HG03354 (cell line): Measurements from ENCODE around the gene ONECUT1.

ENCODE experiments used
- ATAC-seq: cut with Tn5 transposase; IDR thresholded peaks from one replicate; pipeline ENCODE4 v1.9.1; 2021; ENCODE audit warnings: mild to moderate bottlenecking; ENCODE audit not compliant: unreplicated experiment, poor library complexity, severe bottlenecking

ONECUT1 gene

DNA sequence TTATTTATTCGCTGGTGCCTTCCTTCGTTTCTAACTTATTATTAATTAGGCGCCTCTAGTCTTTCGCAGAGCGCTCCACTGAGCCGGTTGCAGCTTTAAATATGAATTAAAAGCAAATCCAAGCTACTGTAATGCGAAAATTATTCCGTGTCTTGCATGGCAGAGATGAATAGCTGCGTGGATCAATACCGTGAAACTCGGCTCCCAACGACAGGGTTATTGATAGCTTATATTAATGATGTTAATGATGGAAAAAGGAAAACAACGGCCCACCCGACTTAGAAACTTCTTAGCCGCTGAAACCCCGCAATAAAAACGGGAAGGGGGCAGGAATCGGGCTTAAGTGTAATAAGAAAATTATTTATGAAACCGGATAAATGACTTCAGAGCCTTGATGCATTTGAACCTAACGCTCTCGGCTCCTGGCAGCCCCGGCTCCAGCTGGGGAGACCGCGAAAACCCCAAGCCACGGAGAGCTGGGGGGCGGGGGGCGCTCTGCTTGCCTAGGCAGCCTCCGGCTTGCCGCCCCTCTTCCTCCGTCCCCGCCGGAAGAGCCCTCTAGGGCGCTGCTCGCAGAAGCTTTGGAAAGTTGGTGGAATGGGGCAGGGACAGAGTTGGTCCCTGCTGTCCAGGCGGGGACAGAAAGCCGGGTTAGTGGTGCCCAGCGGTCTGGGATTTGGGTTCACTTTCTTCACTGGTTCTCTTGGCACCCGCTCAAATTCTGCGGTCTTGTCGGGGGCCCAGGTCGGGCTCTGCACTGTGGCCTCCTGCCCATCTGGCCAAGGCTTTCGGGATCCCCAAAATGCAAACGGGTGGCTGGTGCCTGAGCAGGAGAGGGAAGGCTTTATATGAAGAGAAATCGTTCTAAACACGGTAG lies 7.7 kb upstream of the ONECUT1 start:
- no peak for ATAC-seq

DNA sequence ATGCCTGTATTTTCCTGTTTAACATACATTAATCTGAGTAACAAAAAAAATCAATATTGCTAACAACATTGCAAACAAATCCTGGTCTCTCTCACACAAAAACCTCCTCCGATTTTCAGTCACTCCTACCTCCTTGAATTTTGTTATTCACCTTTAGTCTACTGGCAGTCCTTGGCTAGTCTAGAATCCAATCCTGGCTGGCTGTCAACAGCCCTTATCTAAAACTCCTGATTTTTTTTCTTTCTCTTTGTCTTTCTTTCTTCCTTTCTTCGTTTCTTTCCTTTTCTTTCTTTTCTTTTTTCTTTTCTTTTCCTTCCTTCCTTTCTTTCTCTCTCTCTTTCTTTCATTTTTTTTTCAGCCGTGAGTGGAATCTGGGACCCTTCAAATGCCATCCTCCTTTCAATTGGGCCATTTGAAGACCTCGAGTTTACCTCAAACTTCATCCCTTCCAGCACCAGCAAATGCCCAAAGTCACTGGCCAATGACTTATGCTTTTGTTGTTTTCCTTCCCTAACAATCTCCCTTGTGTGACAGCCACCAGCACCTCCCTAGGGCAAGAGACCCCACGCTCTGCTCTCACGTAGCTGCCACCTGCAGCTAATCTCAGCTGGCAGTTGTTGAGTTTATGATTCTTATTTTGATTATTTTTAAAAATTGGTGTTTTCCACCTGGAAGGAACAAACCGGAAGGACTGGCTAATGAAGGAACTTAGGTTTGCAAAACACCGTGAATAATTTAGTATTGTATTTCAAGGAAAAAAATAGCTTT lies 6.8 kb upstream of the ONECUT1 start:
- no peak for ATAC-seq

DNA sequence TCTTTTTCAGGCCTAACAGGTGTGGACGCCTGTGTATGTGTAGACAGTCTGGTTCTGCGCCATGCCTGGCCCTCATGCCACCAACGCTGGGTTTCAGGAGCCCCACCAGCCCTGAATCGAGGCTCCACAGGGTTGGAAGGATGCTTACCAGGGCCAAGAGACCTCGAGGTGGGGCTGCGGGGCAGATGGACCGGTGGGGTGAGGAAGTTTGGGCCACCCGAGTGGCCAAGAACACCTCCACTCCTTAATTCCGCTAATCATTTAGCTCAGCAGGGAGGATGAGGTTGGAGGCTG lies 6.0 kb upstream of the ONECUT1 start:
- ATAC-seq, result no peak

DNA sequence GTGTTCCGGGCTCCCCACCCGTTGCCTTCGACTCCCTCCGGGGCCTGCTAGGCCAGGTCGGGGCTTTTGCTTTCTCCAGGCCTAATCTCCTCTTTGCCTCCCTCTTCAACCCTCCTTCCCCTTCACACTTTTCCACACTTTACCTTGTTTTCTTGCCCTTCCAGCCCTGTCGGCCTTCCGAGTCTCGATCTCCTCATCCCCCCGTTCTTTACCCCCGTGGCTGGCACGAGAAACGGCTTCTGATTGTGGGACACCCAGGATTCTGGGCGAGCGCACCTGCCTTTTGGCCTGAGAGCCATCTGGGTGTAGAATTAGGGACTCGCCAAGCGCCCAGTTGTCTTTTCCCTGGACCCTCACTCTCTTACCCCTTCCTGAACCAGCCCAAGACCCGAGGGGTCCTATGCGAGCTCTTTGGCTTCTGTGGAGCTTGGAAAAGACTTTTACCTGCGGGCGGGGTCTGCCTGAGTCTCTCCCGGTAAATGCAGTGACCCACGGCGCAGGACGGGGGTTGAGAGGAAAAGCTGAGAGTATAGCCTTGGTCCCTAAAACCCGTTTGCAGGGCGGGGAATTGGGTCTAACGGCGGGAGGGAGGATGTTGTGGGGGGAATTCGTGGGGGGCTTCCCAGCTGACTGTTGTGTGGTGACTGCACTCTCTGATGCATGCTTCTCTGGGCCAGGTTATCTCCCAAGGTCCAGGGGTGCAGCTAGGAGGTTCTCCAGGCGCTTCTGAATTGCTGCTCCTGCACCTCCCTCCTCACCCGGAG lies 5.5 kb upstream of the ONECUT1 start:
- no peak for ATAC-seq

DNA sequence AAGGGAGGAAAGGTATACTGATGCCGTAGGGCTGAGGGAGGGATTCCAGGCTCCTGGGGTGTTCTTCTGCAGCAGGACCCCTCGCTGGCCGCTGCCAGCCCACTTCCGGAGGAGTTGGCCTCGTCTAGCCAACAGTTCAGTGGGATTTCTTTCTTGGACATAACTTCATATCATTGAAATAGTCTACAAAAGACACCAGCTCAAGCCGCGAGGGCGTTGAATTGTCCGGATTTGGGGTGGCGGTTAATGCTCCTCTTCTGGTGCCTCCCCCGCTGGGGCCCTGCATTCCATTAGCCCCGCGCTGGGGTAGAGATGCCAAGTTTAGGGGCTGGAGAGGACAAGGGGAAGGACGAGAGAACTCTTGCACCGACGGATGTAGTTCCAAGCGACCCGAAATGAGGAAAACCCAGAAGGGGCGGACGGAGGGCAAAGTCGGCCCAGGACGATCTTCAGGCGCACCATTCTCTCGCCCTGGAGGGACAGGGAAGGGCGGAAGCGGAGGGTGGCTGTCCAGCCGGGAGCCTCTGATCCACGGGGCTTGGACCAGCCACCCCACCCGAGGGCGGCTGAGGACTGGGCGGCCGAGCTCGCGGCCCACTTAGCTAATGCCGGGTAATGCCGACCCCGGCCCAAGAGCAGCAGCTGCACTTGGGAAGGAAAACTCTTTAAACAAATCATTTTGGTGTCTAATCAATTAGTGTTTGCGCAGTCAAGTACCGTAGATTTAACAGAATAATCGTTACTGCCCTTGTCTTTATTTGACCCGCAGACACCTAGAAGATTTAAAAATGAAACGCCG lies 4.7 kb upstream of the ONECUT1 start:
- no peak for ATAC-seq

DNA sequence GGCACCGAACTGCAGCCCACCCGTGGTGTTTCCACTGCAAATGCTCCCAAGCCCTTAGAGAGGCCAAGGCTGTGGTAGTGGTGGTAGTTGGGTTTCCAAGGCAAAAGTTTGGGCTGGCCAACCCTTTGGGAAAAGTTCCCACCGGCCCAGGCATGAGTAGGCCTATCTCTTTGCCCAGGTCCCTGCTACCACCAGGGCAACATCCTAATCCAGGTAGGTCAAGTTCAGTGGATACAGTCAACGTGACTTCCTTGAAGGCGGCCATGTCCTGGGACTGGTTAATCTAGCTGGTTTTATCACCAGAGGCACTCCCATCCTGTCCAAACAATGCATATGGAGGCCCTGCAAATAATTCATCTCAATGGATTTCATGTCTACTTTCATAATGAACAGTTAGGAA lies 1.6 kb upstream of the ONECUT1 start:
- ATAC-seq, result no peak

DNA sequence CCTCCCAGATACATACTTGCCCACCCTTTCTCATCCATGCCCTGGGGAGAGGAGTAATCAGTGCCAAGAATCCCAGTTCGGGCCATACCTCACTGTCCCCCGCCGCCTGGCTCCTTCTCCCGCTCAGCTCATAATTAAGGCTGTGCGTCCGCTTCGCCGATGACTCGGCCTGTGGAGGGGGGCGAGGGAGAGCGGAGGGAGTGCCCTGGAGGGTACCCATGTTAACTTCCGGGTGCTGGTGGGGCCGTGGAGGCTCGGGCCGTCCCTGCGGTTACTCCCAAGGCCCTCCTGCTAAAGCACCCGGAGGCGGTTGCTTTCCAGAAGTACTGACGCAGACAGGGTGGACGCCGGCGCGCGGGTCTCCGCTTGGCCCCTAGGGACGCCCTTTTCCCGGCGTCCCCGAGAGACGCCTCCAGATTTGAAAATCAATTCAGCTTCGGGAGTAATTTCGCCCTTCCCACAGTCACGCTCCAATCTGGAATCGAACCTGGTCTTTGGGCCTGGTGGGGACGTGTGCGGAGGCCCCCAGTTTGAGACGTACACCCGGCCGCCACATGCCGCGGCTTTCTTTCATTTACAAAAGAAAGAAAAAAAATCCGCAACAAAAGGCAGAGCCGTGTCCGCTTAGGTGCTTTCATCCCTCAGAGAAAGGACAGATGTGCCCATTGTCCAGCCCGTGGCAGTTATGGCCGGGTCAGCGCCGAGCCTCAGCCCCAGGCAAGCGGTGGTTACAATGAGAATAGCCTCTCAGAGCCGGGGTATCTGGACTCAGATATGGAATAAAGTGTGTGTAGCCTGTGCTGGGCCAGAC lies 1.0 kb upstream of the ONECUT1 start:
- ATAC-seq, result no peak

DNA sequence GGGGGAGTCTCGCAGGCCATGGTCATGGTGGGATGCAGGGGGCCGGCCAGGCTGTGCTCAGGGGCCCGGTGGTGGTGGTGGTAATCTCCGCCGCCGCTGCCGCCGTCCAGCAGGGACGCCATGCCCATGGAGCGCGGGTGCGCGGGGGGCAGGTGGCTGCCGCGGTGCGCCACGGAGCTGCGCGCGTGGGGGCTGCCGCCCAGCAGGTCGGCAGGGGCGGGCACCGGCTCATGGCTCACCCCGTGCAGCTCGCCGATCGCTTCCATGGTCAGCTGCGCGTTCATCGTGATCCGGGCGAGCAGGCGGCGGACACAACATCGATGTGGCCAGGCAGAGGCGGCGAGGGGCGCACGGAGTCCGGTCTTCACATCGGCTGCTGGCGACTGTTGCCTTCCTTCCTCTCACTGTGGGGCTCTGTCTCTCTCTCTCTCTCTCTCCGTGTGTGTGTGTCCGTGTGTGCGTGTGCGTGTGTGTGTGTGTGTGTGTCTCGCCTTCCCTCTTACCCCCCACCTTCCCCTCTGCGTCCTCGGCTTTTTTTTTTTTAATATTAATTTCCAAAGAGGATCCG lies 451 bp downstream of the ONECUT1 start:
- ATAC-seq, result no peak

DNA sequence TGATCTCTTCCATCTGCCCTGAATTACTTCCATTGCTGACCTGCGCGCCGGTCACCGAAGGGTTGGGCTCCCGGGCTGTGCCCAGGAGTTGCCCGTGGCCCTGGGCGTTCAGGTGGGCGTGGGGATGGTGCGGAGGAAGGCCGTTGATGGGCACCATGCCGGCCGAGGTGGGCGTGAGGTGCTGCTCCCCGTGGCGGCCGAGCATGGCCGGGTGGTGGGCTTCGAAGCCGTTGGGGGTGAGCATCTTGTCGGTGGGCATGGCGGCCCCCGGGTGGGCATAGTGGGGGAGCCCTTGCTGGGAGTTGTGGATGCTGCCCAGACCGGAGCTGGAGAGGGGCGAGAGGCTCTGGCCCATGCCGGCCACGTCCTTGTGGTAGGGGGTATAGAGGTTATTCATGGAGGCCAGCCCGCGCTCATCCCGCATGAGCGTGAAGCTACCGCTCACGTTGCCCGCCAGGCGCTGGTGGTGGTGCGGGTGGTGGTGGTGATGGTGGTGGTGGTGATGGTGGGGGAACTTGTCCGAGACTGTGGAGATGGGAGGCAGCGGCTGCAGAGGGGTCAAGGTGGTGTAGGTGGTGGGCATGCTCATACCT lies 1.0 kb downstream of the ONECUT1 start:
- no peak for ATAC-seq

DNA sequence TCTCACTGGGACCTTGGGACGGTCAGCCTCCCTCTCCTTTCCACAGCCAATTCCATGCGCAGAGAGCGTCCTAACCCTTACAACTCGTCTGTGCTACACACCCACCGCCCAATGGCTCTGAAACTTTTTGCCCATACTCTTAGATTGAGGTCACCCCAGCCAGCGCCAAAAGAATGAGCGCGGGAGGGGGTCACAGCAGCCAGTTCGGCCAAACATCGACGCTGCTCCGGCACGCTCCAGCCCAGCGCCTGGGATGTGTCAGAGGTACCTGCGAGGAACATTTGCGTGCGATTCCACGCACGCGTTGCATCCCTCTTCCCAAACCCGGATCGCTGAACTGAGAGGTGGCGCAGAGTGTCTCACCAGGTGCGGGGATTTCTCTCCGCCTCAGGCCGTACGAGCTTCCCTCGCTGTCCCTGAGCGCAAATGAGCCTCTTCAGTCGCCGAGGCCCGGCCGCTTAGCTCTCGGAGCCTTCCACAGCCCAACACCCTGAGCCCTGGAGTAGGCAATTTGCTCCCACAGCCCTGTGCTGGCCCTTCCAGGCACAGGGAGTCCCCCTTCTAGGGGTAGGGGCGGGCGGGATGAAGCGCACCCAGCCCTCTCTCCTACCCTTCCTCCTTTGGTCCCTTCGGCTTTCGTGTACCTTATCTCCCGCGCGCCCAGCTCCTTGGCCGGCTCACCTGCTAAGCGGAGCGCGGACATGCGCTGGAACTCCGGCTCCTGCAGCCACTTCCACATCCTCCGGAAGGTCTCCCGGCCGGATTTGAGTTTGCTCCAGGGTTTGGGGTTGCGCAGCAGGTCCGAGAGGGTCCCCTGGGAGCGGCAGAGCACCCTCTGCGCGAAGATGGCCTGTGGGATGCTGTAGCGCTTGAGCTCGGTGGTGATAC lies 1.8 kb downstream of the ONECUT1 start:
- ATAC-seq, result no peak

DNA sequence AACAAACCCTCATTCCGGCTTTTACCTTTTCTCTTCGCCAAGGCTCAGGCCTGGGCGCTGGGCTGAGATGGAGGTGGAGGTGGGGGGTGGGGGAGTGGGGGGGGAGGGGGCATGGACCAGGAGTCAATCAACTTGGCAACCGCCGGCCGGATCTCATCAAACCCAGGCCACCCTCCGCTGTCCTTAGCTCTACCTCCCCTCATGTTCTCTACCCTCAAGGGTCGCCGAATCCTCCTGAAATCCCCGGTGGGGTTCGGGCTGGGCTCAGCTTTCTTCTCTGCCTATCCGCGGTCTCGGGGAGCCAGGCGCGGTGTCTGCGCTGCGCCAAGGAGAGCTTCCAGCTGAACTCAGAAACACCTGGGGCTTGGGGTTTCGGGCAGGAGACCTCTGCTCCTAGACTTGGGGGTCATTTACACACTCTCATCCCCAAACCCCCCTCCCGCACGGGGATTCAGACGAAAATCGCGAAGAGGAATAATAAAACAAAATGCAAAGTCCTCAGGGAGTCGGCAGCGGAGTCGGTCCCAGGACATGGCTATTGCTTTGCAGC lies 2.5 kb downstream of the ONECUT1 start:
- ATAC-seq, result no peak

DNA sequence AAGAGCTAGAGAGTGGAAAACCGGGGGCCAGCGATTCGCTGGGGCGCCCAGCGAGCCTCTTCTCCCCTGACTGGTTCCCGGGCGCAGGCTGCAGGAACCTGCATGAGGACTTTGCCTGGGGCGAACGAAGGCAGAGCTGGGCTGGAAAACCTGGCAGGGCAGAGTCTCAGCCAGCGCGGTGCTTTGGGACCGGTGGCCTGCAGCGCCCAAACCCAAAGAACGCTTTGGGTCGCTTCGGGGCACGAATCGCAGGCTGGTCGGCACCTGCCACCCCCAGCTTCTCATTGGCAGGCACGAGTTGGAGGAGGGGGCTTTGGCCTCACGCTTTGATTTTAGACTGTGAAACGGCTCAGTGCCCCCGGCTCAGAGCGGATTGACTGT lies 3.0 kb downstream of the ONECUT1 start:
- no peak for ATAC-seq

DNA sequence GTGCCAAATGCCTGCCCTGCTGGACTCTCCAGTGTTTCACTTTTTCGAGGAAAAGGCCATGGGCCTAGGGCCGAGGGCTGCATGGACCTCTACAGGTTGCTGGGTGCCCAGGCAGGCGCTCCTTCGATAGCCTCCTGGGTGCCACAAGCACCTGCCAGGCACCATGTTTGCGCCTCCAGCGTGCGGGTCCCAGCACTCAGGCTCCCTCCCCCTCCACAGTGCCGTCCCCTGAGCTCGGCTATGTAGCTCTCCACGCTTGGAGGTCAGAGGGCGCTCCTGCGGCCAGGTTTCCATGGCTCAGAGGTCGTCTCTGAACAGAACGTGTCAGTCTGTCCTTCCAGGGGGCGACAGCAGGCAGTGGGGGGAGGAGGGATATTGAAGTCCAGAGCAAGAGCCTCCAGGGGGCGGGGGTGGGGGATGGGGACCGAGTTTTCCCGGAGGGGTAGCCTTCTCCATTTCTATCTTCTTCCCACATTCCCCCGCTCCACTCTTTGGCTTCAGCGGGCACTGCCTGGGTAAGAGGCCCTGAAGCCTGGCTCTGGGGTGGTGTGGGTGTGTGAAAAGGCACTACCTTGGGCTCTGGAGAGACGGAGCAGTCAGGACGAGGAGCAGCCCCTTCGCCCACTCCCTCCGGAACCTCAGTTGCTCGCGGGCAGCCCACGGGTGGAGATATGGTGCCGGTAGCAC lies 3.6 kb downstream of the ONECUT1 start:
- ATAC-seq, result no peak

DNA sequence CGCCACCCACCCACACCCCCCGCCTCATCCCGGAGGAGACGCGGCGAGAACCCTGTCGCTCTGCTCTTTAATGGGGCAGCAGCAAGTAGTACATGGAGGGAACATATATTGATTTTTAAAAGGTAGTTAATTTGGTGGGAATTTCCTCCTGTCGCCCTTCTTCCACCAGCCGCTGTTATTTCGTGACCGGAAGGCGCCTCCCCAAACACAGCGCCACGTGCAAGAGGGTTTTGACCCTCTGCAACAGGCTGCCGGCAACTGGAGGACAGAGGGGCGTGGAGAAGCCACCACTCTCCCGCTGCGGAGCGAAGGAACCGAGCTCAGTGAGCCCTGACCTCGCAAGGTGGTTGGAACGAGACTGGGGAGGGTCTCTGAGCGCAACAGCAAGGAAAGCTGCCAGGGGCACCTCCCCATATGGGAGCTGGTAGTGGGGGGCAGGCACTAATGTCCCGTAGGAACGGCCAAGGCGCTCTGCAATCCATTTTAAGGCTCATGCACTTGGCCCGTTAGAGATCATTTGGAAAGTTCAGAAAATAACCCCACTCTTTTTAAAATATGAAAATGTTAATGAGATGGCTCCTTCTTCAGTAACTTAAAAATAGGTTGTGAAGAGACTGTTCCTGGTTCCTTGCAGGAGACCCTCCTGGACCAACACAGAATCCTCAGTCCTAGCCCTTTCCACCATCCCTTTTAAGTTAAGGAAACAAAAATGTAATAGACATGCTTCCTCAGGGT lies 4.3 kb downstream of the ONECUT1 start:
- no peak for ATAC-seq

DNA sequence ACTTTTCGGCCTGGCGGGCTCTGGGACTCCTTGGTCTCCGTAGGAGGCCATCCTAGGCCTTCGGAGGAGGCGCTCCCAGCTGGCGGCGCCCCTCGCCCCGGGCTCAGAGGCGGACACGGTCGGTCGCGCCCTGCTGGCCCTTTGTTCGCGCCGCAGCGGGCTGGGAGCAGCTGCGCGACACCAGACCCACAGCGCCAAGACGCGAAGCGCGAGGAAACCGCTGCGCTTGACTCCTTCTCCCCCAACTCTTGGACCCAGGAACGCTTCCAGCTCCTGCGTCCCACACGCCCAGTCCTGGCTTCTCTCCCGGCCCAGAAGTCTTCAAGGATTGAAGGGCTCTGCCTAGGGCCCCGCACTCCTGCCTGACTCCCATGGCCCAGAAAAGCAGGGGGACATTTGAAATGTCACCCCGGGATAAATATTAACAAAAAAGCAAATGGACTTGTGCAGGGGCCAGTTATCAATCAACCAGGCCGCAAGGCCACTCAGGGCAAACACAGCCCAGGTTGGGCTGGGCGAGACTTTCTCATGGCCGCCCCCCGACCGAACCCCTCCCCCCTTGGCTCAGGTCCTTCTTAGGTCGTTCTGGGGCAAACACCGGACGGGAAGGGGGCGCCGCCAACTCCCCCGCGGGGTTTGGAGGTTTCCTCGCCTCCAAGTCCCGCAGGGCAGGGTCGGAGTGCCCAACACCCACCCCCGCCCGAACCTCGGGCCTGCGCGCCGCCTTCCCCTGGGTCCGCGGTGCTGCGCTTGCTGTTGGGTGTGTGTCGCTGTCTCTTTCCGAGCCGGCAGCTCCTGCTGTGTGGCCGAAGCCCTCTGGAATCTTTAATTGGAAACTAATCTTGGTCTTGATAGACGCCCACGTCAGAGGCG lies 5.1 kb downstream of the ONECUT1 start:
- no peak for ATAC-seq
